GM12878 (cell line): ENCODE results near the gene ANO6.

Experiments
- CBFB ChIP-seq: IDR thresholded peaks from 2 replicates; pipeline ENCODE4 v1.6.1; 2016; ENCODE audit warnings: antibody characterized with exemption, low read depth
- CEBPB ChIP-seq, 2 experiments: fragments of 150-350 bp in 1 of 2; IDR thresholded peaks; 2 replicates each; pipeline ENCODE4 v1.6.1; 2012 to 2014; ENCODE audit warnings: low read depth in 2 of 2, low read length in 2 of 2, borderline replicate concordance in 1 of 2, inconsistent platforms in 1 of 2
- E2F4 ChIP-seq: IDR thresholded peaks from 2 replicates; pipeline ENCODE4 v1.6.1; 2012; ENCODE audit warnings: low read depth, low read length, improper control_type of control experiment
- EZH2 ChIP-seq: IDR thresholded peaks from 2 replicates; pipeline ENCODE4 v1.6.1; 2012; ENCODE audit warnings: low read depth, mild to moderate bottlenecking, control low read depth, inconsistent platforms, low read length, borderline replicate concordance; ENCODE audit not compliant: control insufficient read depth
- JUND ChIP-seq: IDR thresholded peaks from 2 replicates; pipeline ENCODE4 v1.6.1; 2012; ENCODE audit warnings: low read depth, mild to moderate bottlenecking, low read length, improper control_type of control experiment, moderate library complexity
- LARP7 ChIP-seq: fragments of 450-650 bp; IDR thresholded peaks from 2 replicates; pipeline ENCODE4 v1.6.1; 2017; ENCODE audit warnings: mild to moderate bottlenecking
- POU2F2 ChIP-seq: IDR thresholded peaks from 3 replicates; pipeline ENCODE4 v1.6.1; 2011; ENCODE audit warnings: low read depth, mild to moderate bottlenecking, low read length, borderline replicate concordance
- SIN3A ChIP-seq: IDR thresholded peaks from 2 replicates; pipeline ENCODE4 v1.6.1; 2012; ENCODE audit warnings: low read depth, low read length, improper control_type of control experiment
- SMC3 ChIP-seq: IDR thresholded peaks from 2 replicates; pipeline ENCODE4 v1.6.1; 2011; ENCODE audit warnings: low read length, improper control_type of control experiment, borderline replicate concordance
- SRF ChIP-seq, 2 experiments: IDR thresholded peaks; 2 replicates each; pipeline ENCODE4 v1.6.1; 2011; ENCODE audit warnings: low read depth in 2 of 2, low read length in 2 of 2, mild to moderate bottlenecking in 1 of 2, moderate library complexity in 1 of 2
- TARDBP ChIP-seq: IDR thresholded peaks from 2 replicates; pipeline ENCODE4 v1.6.1; 2016; ENCODE audit warnings: borderline replicate concordance
- YY1 ChIP-seq: IDR thresholded peaks from 2 replicates; pipeline ENCODE4 v1.6.1; 2011; ENCODE audit warnings: low read depth, mild to moderate bottlenecking, low read length

GRCh38 chr12:45263587-45263986 lies 47.7 kb downstream of the ANO6 start:
- TF ChIP-seq EZH2 (no peak), CEBPB (IDR thresholded peaks at IDR 0.05; ENCODE audit: borderline replicate concordance in 1 of 2, low read depth in 2 of 2, low read length in 2 of 2) (no peak), SMC3 (no peak), POU2F2 (no peak), CBFB (no peak), YY1 (no peak), SRF (IDR thresholded peaks at IDR 0.05; ENCODE audit: low read depth in 2 of 2, low read length in 2 of 2) (no peak), LARP7 (no peak), TARDBP (no peak), SIN3A (no peak), JUND (no peak), E2F4 (no peak)
